Endothelial cell of umbilical vein (primary cell): ENCODE data around the gene THSD7A. TPM values are rescaled to one million over a fixed set of nuclear protein-coding genes. Genes with fewer than 3 reads are reported as not detected.

Source experiments
- BruUV-seq: library from RNA; stranded (reverse); fragments of 400-500 nt; replicated peaks from 2 replicates; lab custom pipeline; 2021; lab: Mats Ljungman, UMichigan
- CTCF ChIA-PET: fragments of 300-600, 350-600 bp; sonication (Branson Sonifier 250); formaldehyde crosslinking; loops from one replicate; lab custom pipeline; 2021; ENCODE audit warnings: antibody characterized with exemption, inconsistent platforms; lab: Charles Lee
- POLR2A ChIA-PET: fragments of 300-600, 350-600 bp; sonication (Branson Sonifier 250); formaldehyde crosslinking; loops from one replicate; lab custom pipeline; 2021; ENCODE audit warnings: antibody characterized with exemption, inconsistent platforms; lab: Charles Lee
- DNase-seq: peaks from one replicate; pipeline ENCODE4 v3.0.0-alpha.2; 2011; ENCODE audit warnings: low read depth, low spot score
- FAIRE-seq: peaks from 2 replicates; lab custom pipeline; 2011; peaks lifted over from hg19 to GRCh38; lab: Jason Lieb, UNC
- H2AFZ ChIP-seq: 2 replicates; pipeline ENCODE4 v1.6.0; 2012; ENCODE audit warnings: low read depth, low read length, control low read depth, inconsistent platforms
- H3K27ac ChIP-seq: 2 replicates; pipeline ENCODE4 v1.5.1; 2011; ENCODE audit warnings: low read depth, mild to moderate bottlenecking, control low read depth, low read length, moderate library complexity; ENCODE audit not compliant: insufficient read depth
- H3K27me3 ChIP-seq, 2 experiments: 2 replicates each; pipeline versions ENCODE4 v1.6.0 to v1.6.1; 2011; ENCODE audit warnings: low read length in 2 of 2, mixed read lengths in 1 of 2; ENCODE audit not compliant: control insufficient read depth in 2 of 2, insufficient read depth in 2 of 2
- H3K36me3 ChIP-seq, 2 experiments: 2 replicates in 1 of 2; 3 replicates in 1 of 2; pipeline ENCODE4 v1.5.1; 2011; ENCODE audit warnings: low read length in 2 of 2, mild to moderate bottlenecking in 1 of 2, moderate library complexity in 1 of 2; ENCODE audit not compliant: control insufficient read depth in 2 of 2, insufficient read depth in 2 of 2; ENCODE audit errors: extremely low read depth in 1 of 2
- H3K4me1 ChIP-seq: 3 replicates; pipeline ENCODE4 v1.5.1; 2011; ENCODE audit warnings: mild to moderate bottlenecking, low read length; ENCODE audit not compliant: control insufficient read depth, insufficient read depth; ENCODE audit errors: extremely low read depth
- H3K4me2 ChIP-seq: 2 replicates; pipeline ENCODE4 v1.6.1; 2011; ENCODE audit warnings: low read length, control low read depth, mixed read lengths; ENCODE audit not compliant: insufficient read depth
- H3K4me3 ChIP-seq, 3 experiments: fragments of 200-600 bp in 1 of 3; sonication (generic), shearing (Covaris generic) in 1 of 3; replicated peaks in 1 of 3; 2 replicates each; pipeline ENCODE4 v1.5.1; 2011 to 2016; ENCODE audit warnings: control low read depth in 3 of 3, low read length in 3 of 3, mild to moderate bottlenecking in 2 of 3, inconsistent platforms in 1 of 3, low read depth in 1 of 3, moderate library complexity in 1 of 3; ENCODE audit not compliant: insufficient read depth in 1 of 3
- H3K79me2 ChIP-seq: 2 replicates; pipeline ENCODE4 v1.6.0; 2012; ENCODE audit warnings: low read length, inconsistent platforms; ENCODE audit not compliant: control insufficient read depth, insufficient read depth
- H3K9ac ChIP-seq: replicated peaks from 2 replicates; pipeline ENCODE3; 2011; ENCODE audit warnings: low read length, control low read depth; ENCODE audit not compliant: insufficient read depth; ENCODE audit errors: extremely low read depth
- H3K9me1 ChIP-seq: replicated peaks from 3 replicates; pipeline ENCODE4 v1.6.0; 2011; ENCODE audit warnings: mild to moderate bottlenecking, low read length; ENCODE audit not compliant: control insufficient read depth, insufficient read depth; ENCODE audit errors: extremely low read depth
- H3K9me3 ChIP-seq: replicated peaks from 2 replicates; pipeline ENCODE4 v1.5.1; 2012; ENCODE audit warnings: low read length, inconsistent platforms; ENCODE audit not compliant: control insufficient read depth, insufficient read depth
- H4K20me1 ChIP-seq: replicated peaks from 2 replicates; pipeline ENCODE3; 2011; ENCODE audit warnings: mild to moderate bottlenecking, low read length; ENCODE audit not compliant: control insufficient read depth, insufficient read depth; ENCODE audit errors: extremely low read depth
- EZH2 ChIP-seq: IDR thresholded peaks from 2 replicates; pipeline ENCODE4 v1.6.1; 2012; ENCODE audit warnings: borderline replicate concordance, low read depth, mild to moderate bottlenecking, moderate library complexity, low read length, inconsistent platforms; ENCODE audit not compliant: severe bottlenecking
- GATA2 ChIP-seq: IDR thresholded peaks from 2 replicates; pipeline ENCODE4 v1.7.0; 2011; ENCODE audit warnings: low read depth, mild to moderate bottlenecking, moderate library complexity, mixed read lengths, low read length; ENCODE audit not compliant: insufficient read length, insufficient read depth
- MYC ChIP-seq: IDR thresholded peaks from one replicate; pipeline ENCODE4 v1.6.1; 2011; ENCODE audit warnings: mild to moderate bottlenecking, low read depth, low read length
- POLR2A ChIP-seq: IDR thresholded peaks from 2 replicates; pipeline ENCODE4 v1.6.1; 2012; ENCODE audit warnings: low read depth, mild to moderate bottlenecking, control low read depth, low read length
- POLR2AphosphoS5 ChIP-seq: IDR thresholded peaks from 2 replicates; pipeline ENCODE4 v1.6.1; 2012; ENCODE audit warnings: low read depth, mild to moderate bottlenecking, control low read depth, low read length, moderate library complexity; ENCODE audit not compliant: insufficient read depth
- dilution Hi-C: fragments of 300-500 bp; cut with MboI; formaldehyde crosslinking; loops from one replicate; pipeline ENCODE4 v1.15.0; 2019; ENCODE audit warnings: low sequenced_read_pairs; ENCODE audit not compliant: extremely low pct_ligation_motif_present
- intact Hi-C: fragments of 100-400 bp; cut with micrococcal nuclease; formaldehyde crosslinking; loops from one replicate; pipeline ENCODE4 v1.10.0; 2022
- polyA plus RNA-seq, 4 experiments: library from polyadenylated mRNA; depleted of rRNA in 3 of 4; stranded (reverse) in 3 of 4; unstranded in 1 of 4; fragments of >200 nt; gene quantifications; 2 replicates each; pipeline versions ENCODE4 v1.2.1 to v1.2.3, GENCODE V29; 2011 to 2012; ENCODE audit warnings: missing spikeins in 1 of 4
- total RNA-seq: library from RNA; stranded (reverse); gene quantifications from 2 replicates; pipeline ENCODE4 v1.2.3, GENCODE V29; 2021
- TF ChIP-seq, protein P1 (sequence below): IDR thresholded peaks from 2 replicates; pipeline ENCODE4 v1.6.1; 2011; ENCODE audit not compliant: insufficient read depth, insufficient read length
- TF ChIP-seq, protein P2 (sequence below), 2 donors: IDR thresholded peaks; 1 replicate in 1 of 2; 2 replicates in 1 of 2; pipeline ENCODE4 v1.5.1; 2011; ENCODE audit warnings: low read length in 2 of 2, mild to moderate bottlenecking in 2 of 2, moderate library complexity in 2 of 2, control low read depth in 1 of 2, inconsistent platforms in 1 of 2, low read depth in 1 of 2; ENCODE audit not compliant: insufficient read depth in 1 of 2; ENCODE audit errors: extremely low read depth in 1 of 2

Gene THSD7A
- total and polyA plus RNA-seq, 2 donors (not counting 3 experiments of a cell fraction or from before 2014, with no cell fraction given) = 3.3 to 12.7 TPM

DNA sequence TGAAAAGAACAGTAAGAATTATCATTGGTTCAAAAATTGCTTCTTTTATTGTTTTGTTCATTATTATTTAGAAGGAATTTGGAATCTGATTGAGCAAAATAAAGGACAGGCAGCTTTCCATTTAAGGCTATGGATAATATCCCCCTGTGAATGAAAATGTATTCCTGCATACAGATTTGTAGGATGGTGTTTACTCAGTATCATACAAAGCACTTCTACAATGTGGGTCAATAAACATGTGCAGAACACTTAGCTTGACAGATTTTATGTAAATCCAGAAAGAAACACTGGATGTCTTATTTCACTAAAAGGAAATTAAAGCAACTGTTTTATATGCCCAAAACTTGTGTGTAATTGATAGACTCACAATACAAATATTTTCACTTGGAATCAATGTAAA lies 189.7 kb downstream of the THSD7A start:
- no peak for DNase-seq
- no peak overlapping the region for H3K4me3 ChIP-seq
- H4K20me1 ChIP-seq = no peaks in the 10 kb centered on the region
- H2AFZ ChIP-seq = no peak overlapping the region
- intact Hi-C loops = no loop called here
- CTCF ChIA-PET = interaction anchor here (1.5 kb wide), 1 partner anchor 11 kb away, joined by 3 read pairs; no protein-coding TSS in a partner anchor
- H3K27ac ChIP-seq = no peak overlapping the region
- no TSS peak for BruUV-seq
- H3K4me1 ChIP-seq = no peaks in the 10 kb centered on the region
- dilution Hi-C loops = no loop called here
- TF ChIP-seq EZH2 = no peak
- TF ChIP-seq POLR2A = no peak
- no peak for TF ChIP-seq POLR2AphosphoS5
- TF ChIP-seq, protein P1, sequence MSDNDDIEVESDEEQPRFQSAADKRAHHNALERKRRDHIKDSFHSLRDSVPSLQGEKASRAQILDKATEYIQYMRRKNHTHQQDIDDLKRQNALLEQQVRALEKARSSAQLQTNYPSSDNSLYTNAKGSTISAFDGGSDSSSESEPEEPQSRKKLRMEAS = no peak
- TF ChIP-seq, protein P2, sequence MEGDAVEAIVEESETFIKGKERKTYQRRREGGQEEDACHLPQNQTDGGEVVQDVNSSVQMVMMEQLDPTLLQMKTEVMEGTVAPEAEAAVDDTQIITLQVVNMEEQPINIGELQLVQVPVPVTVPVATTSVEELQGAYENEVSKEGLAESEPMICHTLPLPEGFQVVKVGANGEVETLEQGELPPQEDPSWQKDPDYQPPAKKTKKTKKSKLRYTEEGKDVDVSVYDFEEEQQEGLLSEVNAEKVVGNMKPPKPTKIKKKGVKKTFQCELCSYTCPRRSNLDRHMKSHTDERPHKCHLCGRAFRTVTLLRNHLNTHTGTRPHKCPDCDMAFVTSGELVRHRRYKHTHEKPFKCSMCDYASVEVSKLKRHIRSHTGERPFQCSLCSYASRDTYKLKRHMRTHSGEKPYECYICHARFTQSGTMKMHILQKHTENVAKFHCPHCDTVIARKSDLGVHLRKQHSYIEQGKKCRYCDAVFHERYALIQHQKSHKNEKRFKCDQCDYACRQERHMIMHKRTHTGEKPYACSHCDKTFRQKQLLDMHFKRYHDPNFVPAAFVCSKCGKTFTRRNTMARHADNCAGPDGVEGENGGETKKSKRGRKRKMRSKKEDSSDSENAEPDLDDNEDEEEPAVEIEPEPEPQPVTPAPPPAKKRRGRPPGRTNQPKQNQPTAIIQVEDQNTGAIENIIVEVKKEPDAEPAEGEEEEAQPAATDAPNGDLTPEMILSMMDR (IDR thresholded peaks at IDR 0.05; ENCODE audit: extremely low read depth in 1 of 2, insufficient read depth in 1 of 2, low read depth in 1 of 2, low read length in 2 of 2) = no peak
- TF ChIP-seq GATA2 = no peak
- TF ChIP-seq MYC = no peak
- no peaks in the 10 kb centered on the region for H3K27me3 ChIP-seq
- no peak overlapping the region for H3K9ac ChIP-seq
- no peaks in the 10 kb centered on the region for H3K9me1 ChIP-seq
- no peak for FAIRE-seq
- no peaks in the 10 kb centered on the region for H3K79me2 ChIP-seq
- no peak overlapping the region for H3K4me2 ChIP-seq
- no peaks in the 10 kb centered on the region for H3K36me3 ChIP-seq
- POLR2A ChIA-PET = no interaction called here
- no peaks in the 10 kb centered on the region for H3K9me3 ChIP-seq
